K562 (cell line): ENCODE data around the gene AJM1. TPM values are rescaled to one million over a fixed set of nuclear protein-coding genes. Genes with fewer than 3 reads are reported as not detected.
A peak's percentile ranks its signal among the peaks of the same experiment; 100 is the strongest.

Experiments
- FIP1L1 ChIP-seq: fragments of 200-400 bp; formaldehyde crosslinking; IDR thresholded peaks from 2 replicates; pipeline ENCODE4 v1.6.1; 2018; ENCODE audit warnings: mild to moderate bottlenecking, low read depth, low read length; ENCODE audit not compliant: poor library complexity, severe bottlenecking
- KAT7 ChIP-seq: sonication (generic); formaldehyde crosslinking; IDR thresholded peaks from 2 replicates; pipeline ENCODE4 v1.8.0; 2022; ENCODE audit warnings: missing genetic modification reagents, mild to moderate bottlenecking, borderline replicate concordance
- NCOR1 ChIP-seq: fragments of 450-650 bp; IDR thresholded peaks from 2 replicates; pipeline ENCODE4 v1.6.1; 2016; ENCODE audit warnings: mild to moderate bottlenecking, moderate library complexity
- PTBP1 ChIP-seq: fragments of 200-400 bp; formaldehyde crosslinking; IDR thresholded peaks from 2 replicates; pipeline ENCODE4 v1.6.1; 2017; ENCODE audit warnings: low read depth, low read length
- RFX1 ChIP-seq: fragments of 450-650 bp; IDR thresholded peaks from 2 replicates; pipeline ENCODE4 v1.6.1; 2016; ENCODE audit warnings: mild to moderate bottlenecking, moderate library complexity
- TAF15 ChIP-seq: fragments of 200-400 bp; formaldehyde crosslinking; IDR thresholded peaks from 2 replicates; pipeline ENCODE4 v1.6.1; 2017; ENCODE audit warnings: mild to moderate bottlenecking, low read depth, low read length, moderate library complexity
- ZBTB40 ChIP-seq, 2 experiments: fragments of 450-650 bp in 1 of 2; sonication (generic) in 1 of 2; formaldehyde crosslinking in 1 of 2; IDR thresholded peaks; 2 replicates each; pipeline versions ENCODE4 v1.7.1 to v1.9.0; 2016 to 2022; ENCODE audit warnings: inconsistent platforms in 1 of 2, mild to moderate bottlenecking in 1 of 2, missing genetic modification reagents in 1 of 2
- ZNF431 ChIP-seq: sonication (generic); formaldehyde crosslinking; IDR thresholded peaks from 2 replicates; pipeline ENCODE4 v1.8.0; 2022; ENCODE audit warnings: mild to moderate bottlenecking, missing genetic modification reagents
- polyA plus RNA-seq, 8 experiments: library from polyadenylated mRNA; depleted of rRNA in 4 of 8; stranded (reverse) in 5 of 8; unstranded in 3 of 8; fragments of >200 nt; fragmentation: Nextera tagmentation in 2 of 8; fragmentation: Illumina TruSeq in 1 of 8; extraction: Ambion mirVana in 2 of 8; extraction: Trizol in 1 of 8; gene quantifications; 2 replicates each; pipeline versions ENCODE4 v1.2.1 to v1.2.3, GENCODE V29; 2011 to 2014; ENCODE audit warnings: inconsistent platforms in 1 of 8, missing spikeins in 1 of 8
- total RNA-seq, 7 experiments: library from RNA; depleted of rRNA in 6 of 7; stranded (reverse); fragments of >200 nt in 6 of 7; fragmentation: Illumina TruSeq in 2 of 7; extraction: Trizol in 2 of 7; gene quantifications; 2 replicates each; pipeline versions ENCODE4 v1.2.1 to v1.2.3, GENCODE V29; 2011 to 2021; ENCODE audit warnings: low replicate concordance in 1 of 7
- TF ChIP-seq, protein P1 (sequence below): fragments of 250-450 bp; sonication (Bioruptor Pico); IDR thresholded peaks from 2 replicates; pipeline ENCODE4 v1.8.0; 2022; ENCODE audit warnings: moderate library complexity, mild to moderate bottlenecking, inconsistent platforms
- TF ChIP-seq, protein P2 (sequence below): sonication (generic); formaldehyde crosslinking; IDR thresholded peaks from 2 replicates; pipeline ENCODE4 v1.8.0; 2022; ENCODE audit warnings: mild to moderate bottlenecking, missing genetic modification reagents

Gene AJM1
- total and polyA plus RNA-seq, 9 of the 15 experiments (the other 6 are each of a cell fraction or from before 2014, with no cell fraction given), result 0.01 to 3.7 (median 0.65) TPM; not detected in 1

- no peak for TF ChIP-seq ZBTB40 (IDR thresholded peaks at IDR 0.05)
- TF ChIP-seq ZBTB40 (CRISPR knock-in tag; IDR thresholded peaks at IDR 0.05), result 0 out of 2 replicates have a peak, but pooled peaks have one; percentile 17
- TF ChIP-seq KAT7, result peak; percentile 62; the same call in 1 of the 2 replicates
- TF ChIP-seq ZNF431 (CRISPR knock-in tag), result 0 out of 2 replicates have a peak, but pooled peaks have one; percentile 39
- TF ChIP-seq, protein P1, sequence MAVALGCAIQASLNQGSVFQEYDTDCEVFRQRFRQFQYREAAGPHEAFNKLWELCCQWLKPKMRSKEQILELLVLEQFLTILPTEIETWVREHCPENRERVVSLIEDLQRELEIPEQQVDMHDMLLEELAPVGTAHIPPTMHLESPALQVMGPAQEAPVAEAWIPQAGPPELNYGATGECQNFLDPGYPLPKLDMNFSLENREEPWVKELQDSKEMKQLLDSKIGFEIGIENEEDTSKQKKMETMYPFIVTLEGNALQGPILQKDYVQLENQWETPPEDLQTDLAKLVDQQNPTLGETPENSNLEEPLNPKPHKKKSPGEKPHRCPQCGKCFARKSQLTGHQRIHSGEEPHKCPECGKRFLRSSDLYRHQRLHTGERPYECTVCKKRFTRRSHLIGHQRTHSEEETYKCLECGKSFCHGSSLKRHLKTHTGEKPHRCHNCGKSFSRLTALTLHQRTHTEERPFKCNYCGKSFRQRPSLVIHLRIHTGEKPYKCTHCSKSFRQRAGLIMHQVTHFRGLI (CRISPR knock-in tag), result no peak
- 0 out of 2 replicates have a peak, but pooled peaks have one; percentile 75 for TF ChIP-seq TAF15
- peak; percentile 71; the same call in 1 of the 2 replicates for TF ChIP-seq RFX1
- TF ChIP-seq, protein P2, sequence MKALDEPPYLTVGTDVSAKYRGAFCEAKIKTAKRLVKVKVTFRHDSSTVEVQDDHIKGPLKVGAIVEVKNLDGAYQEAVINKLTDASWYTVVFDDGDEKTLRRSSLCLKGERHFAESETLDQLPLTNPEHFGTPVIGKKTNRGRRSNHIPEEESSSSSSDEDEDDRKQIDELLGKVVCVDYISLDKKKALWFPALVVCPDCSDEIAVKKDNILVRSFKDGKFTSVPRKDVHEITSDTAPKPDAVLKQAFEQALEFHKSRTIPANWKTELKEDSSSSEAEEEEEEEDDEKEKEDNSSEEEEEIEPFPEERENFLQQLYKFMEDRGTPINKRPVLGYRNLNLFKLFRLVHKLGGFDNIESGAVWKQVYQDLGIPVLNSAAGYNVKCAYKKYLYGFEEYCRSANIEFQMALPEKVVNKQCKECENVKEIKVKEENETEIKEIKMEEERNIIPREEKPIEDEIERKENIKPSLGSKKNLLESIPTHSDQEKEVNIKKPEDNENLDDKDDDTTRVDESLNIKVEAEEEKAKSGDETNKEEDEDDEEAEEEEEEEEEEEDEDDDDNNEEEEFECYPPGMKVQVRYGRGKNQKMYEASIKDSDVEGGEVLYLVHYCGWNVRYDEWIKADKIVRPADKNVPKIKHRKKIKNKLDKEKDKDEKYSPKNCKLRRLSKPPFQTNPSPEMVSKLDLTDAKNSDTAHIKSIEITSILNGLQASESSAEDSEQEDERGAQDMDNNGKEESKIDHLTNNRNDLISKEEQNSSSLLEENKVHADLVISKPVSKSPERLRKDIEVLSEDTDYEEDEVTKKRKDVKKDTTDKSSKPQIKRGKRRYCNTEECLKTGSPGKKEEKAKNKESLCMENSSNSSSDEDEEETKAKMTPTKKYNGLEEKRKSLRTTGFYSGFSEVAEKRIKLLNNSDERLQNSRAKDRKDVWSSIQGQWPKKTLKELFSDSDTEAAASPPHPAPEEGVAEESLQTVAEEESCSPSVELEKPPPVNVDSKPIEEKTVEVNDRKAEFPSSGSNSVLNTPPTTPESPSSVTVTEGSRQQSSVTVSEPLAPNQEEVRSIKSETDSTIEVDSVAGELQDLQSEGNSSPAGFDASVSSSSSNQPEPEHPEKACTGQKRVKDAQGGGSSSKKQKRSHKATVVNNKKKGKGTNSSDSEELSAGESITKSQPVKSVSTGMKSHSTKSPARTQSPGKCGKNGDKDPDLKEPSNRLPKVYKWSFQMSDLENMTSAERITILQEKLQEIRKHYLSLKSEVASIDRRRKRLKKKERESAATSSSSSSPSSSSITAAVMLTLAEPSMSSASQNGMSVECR (CRISPR knock-in tag), result peak; percentile 53; the same call in 1 of the 2 replicates
- 0 out of 2 replicates have a peak, but pooled peaks have one; percentile 70 for TF ChIP-seq PTBP1
- peak; percentile 28 for TF ChIP-seq FIP1L1
- TF ChIP-seq NCOR1, result peak; percentile 17; the same call in 1 of the 2 replicates
Measured at GRCh38 chr9:136840877-136841645, 1.2 kb upstream of the AJM1 start (continued).
